Stimulated activated CD8-positive, alpha-beta memory T cell treated with anti-CD3 and anti-CD28 coated beads, Interleukin-2, amount 100 ng/mL, for 1 hour (primary cell): ENCODE measurements around the gene AWAT1.
"Not testable (repeated sequence)": the region's sequence is repeated elsewhere in the genome, so short reads cannot be mapped to it uniquely, and the experiment has no call there.

Source experiments
- DNase-seq, 2 donors: peaks; one replicate each; pipeline ENCODE4 v3.0.0-alpha.2; 2020; ENCODE audit warnings: low read depth in 2 of 2

AWAT1 gene

DNA sequence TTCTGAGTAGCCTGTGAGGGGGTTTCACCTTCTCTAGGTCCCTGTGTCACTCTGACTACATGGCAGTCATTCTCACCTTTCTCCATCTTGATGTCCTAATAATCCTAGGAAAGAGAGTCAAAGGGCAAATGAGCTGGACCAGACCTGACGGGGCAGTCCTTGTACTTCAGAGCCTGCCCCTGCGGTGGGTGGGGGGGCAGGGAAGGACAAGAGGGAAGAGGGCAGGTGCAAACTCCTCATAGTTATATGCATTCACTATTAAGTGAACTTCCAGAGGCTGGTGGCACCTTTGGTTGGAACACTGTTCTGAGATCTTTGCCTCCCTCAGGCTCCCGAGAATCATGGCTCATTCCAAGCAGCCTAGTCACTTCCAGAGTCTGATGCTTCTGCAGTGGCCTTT, at the start of gene AWAT1:
Gene AWAT1 (plus strand): TSS at position 301 of the 400 bp plus-strand sequence. CDS start 41 bp downstream, at position 342.
- DNase-seq: no peak

DNA sequence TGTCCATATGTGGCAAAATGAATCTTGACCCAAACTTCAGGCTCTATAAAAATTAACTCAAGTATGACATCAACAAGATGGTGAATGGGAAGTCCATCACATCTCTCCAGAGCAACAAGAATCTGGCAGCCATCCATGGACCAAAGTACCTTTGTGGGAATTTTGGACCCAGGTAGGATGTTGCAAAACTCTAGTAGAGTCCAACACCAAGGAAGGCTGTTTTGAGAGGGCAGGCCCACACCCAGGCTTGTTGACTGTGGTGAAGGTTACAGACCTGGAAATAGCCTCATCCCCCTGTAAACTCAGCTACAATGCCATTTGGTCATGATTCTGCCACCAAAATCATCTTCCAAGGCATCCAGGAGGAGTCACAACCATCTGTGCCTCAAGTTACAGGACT, 44.2 kb upstream of the AWAT1 start:
- no peak for DNase-seq

DNA sequence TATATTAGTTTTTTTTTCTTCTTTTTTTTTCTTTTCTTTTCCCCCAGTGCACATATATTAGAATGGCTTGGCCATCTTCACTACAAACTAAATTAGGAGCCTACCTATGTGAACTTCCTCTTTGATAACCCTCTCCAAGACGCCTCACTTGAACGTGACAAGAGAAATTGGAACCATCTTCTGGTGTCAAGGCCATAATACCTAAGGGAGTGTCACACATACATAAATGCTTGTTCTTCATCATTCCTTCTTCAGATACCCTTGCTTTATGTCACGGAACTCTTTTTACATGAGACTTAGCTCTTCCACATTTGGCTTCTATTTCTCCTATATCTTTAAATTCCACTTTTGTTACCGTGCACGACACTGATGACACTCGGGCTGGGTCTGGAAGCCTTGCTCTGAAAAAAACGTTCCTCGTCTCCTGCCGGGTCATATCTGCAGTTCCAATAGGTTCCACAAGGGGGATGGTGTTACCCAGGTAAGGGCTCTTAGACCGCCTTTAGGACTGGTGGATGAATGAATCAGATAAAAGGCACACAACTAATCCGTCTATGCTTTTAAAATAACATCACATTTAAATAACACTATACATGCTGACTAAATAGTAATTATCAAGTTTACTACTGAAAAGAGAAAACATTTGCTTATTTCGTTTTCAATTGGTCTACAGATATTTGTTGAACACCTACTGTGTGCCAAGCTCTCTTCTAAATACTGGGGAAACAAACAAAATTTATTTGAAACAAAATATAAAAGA, 37.3 kb upstream of the AWAT1 start:
- peak; percentile 26 to 33 for DNase-seq

DNA sequence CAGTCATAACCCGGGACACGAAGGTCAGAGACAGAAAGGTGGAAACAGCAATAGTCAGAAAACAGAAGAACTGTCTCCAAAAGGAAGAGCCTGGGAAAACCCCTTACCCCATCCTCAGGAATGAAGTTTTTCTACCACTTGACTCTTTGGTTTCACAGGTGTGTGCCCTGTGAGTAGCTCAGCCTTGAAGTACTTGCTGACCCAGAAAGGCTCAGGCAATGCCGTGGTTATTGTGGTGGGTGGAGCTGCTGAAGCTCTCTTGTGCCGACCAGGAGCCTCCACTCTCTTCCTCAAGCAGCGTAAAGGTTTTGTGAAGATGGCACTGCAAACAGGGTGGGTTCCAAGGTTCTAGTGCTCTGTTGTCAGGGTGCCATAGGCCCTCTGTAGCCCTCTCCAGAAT, 32.7 kb upstream of the AWAT1 start:
- DNase-seq: no peak

DNA sequence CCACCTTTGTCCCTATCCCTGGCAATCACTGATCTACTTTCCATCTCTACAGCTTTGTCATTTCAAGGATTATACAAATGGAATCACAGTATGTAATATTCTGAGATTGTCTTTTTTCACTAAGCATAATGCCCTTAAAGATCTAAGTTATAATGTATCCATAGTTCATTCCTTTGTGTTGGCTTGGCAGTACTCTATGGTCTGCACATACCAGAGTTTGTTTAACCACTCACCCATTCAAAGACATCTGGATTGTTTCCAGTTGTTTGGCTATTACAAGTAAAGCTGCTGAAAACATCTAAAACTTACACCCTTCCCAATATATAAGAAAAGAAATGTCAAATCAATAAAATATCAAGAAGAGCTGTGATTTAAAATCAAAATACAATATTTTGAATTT, 26.0 kb upstream of the AWAT1 start:
- no peak for DNase-seq

DNA sequence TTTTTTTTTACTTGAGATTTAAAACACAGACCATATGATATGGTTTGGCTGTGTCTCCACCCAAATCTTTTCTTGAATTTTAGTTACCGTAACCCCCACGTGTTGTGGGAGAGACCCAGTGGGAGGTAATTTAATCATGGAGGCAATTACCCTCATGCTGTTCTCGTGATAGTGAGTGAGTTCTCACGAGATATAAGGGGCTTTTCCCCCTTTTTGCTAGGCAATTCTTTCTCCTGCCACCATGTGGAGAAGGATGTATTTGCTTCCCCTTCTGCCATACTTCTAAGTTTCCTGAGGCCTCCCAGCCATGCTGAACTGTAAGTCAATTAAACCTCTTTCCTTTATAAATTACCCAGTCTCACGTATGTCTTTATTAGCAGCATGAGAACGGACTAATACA, 24.9 kb upstream of the AWAT1 start:
- DNase-seq: not testable (repeated sequence)

DNA sequence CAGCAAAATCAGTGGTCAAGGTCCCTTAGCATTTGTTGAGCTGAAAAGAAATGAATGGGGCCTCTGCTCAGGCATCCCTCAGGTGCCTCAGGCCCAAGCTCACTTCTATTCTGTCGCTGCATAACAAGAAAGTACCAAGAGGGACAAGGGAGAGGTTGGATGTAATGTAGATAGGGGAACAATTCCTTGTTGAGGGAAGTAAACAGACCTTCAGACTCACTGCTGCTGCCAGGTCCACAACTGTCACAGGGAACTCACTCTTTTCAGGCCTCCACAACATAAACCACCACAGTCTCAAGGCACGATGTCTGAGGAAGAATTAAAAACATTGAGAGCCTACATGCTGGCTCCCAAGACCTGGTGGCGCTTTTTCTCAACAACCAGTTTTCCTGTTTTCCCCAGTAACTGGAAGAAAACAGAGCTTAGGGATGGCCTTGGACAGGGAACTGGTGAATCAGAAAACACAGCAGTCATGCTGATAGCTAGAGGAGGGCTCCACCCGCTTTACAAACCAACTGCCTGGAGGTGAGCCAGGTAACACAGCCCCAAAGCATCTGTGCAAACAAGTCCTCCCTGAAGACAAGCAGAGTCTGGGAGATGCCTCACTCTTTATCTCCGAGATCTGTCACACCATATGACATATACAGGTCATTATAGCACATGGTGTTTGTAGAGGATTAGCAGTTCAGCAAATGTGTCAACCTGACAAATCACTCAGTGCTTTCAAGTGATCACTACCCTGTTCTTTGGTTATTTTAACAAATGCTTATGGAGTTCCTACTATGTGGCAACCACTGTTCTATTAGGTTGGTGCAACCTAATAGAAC, 14.3 kb upstream of the AWAT1 start:
- no peak for DNase-seq

DNA sequence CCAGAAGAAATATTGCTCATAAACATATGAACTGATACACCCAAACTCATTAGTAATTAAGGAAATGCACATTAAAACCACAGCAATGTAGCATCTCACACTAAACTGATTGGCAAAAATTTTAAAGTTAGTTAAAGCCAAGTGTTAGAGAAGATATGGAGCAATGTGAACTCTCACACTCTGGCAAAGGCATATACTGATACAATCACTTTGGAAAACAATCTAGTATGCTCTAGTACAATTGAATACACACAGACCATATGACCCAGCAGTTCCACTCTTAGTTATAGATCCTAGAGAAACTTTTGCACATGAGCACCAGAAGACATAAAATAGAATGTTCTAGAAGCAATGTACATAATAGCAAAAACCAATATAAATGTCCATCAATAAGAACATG, 8.4 kb upstream of the AWAT1 start:
- no peak for DNase-seq

DNA sequence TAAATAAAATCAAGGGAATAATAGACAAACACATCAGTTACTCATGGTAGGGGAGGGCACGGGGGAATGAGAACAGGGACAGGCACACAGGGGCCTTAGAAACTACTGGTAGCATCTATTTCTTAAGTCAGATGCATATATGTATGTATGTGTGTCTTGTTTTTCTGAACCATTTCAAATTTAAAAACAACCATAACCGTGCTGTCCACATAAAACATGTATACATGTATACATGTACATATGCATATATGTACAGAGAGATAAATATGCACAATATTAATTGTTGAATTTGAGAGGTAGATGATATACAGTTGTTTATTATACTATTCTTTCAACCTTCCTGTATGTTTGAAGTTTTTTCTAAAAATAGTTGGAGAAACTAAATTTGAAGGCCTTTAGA, 7.8 kb upstream of the AWAT1 start:
- no peak for DNase-seq

DNA sequence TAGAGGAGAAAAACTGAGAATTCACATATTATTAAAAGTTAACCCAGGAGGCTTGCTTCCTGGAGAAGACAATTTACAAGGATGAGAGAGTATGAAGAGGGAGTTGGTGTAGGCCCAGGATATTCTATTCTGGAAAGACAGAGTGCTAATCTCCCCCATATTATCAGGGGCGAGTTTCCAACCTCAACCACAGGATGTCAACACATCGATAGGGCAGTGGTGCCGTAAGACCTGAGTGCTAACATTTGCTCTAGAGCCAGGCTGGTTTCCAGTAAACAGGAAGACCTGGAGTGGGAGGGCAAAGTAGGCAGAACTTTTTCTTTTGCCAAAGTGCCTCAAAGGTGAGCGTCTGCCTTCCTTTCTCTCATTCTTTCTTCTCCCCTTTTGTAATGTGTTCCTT, 2.8 kb upstream of the AWAT1 start:
- DNase-seq: no peak

DNA sequence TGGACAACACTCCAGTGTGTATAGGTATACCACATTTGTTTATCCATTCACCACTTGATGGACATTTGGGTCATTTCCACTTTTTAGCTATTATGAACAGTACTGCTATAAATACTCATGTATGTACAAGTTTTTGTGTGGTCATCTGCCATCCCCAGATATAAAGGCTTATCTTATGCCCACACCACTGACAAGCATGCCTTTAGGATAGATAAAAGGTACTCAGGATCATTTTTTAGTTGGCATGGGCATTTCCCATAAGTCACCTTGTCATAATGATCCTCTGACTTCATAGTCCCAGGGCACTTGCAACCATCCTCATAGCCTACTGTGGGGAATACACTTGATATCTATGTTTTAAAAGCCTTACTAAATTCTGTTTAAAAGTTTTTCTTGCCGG, 6.3 kb downstream of the AWAT1 start:
- no peak for DNase-seq

DNA sequence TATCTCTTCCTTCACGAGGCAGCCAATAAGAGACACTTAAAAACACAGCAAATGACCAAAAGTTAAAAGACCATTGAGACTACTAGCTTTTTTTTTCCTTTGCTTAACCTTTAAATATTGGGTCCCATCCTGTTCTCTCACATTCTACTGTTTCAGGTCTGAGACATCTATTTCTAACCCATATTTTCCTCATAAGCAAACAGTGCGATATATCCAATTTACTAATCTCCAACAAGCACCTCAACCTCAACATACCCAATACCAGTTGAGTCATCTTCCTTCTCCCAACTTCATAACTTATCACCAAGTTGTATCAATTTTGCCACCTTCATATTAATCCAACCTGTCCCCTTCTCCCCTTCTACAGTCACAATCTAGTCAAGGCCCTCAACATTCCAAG, 7.0 kb downstream of the AWAT1 start:
- no peak for DNase-seq

DNA sequence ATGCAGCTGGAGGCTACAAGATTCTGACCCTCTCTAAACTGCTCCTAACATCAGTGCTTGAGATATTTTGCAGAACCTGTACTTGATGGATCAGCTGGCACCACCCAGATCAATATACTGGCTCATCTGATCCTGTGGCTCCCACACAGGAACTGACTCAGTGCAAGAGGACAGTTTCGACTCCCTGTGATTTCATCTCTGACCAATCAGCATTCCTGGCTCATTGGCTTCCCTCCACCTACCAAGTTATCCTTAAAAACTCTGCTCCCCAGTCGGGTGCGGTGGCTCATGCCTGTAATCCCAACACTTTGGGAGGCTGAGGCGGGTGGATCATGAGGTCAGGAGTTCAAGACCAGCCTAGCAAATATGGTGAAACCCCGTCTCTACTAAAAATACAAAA, 9.1 kb downstream of the AWAT1 start:
- DNase-seq: not testable (repeated sequence)

DNA sequence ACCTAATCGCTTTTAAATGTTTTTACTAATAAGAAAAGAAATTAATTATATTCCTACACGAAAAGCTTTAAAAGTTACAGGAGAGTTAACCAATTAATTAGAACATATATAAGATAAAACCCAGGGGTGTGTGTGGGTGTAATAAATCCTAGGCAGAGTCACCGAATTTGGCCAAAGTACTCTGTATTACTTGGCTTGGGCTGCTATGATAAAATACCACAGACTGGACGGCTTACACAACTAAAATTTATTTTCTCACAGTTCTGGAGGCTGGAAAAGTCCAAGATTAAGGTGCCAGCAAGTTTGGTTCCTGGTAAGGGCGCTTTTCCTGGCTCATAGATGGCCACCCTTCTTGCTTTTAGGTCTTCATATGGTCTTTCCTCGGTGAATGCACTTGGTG, 10.4 kb downstream of the AWAT1 start:
- no peak for DNase-seq

DNA sequence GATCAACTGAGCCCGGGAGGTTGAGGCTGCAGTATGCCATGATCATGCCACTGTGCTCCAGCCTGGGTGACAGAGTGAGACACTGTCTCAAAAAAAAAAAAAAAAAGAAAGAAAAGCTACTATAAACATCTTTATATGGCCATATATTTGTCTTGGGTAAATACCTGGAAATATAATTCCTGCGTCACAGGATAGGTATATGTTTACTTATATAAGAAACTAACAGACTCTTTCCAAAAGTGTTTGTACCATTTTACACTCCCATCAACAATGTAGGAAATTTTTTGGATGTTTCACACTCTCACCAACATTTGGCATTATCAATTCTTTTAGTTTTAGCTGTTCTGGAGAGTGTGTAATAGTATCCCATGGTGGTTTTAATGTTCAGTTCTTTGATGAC, 12.8 kb downstream of the AWAT1 start:
- DNase-seq: no peak

DNA sequence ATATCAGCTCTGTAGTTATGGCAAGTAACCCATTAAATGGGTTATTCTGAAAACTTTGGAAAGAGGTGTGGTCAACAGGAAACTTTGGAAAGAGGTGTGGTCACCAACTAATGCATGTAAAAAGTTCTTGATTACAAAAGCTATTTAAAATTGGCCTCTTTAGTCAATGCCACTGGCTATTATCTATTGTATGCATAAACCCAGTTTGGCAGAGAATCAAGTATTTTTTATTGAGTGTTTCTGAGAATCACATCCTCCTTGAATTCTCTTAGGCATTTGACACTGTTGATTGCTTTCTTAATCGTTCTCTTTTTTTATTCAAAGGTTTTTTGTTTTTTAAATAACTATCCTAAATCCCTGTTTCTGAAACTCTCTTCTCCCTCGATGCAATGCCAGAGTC, 18.0 kb downstream of the AWAT1 start:
- no peak for DNase-seq

DNA sequence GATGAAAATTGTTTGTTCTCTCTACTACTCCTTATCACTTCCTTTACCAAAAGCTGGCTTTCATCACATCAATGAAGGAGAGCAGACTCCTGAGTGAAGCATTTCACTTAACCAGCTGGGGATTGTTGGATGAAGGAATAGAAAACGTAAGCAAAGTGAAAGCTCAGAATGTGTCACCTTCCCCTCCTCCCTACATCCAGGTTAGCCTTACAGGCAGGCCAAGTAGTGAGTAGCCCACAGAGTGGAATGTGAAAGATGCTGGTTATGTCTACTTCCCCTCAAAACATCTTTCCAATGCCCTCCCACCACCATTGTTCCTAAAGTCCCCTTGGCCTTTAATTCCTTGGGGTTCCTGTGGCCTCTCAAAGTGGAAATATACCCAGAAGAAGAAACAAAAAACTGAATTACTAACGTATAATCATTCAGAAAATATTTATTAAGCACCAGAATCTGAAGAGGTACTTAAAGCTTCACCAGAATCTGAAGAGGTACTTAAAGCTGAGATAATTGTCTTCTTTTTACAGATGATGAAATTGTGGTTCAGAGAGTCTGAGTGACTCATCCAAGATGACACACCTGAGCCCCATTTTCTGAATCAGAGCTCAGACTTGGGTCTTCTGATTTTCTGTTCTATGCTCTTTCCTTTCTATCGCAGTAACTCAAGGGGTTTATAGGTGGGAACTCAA, 19.1 kb downstream of the AWAT1 start:
- no peak for DNase-seq

DNA sequence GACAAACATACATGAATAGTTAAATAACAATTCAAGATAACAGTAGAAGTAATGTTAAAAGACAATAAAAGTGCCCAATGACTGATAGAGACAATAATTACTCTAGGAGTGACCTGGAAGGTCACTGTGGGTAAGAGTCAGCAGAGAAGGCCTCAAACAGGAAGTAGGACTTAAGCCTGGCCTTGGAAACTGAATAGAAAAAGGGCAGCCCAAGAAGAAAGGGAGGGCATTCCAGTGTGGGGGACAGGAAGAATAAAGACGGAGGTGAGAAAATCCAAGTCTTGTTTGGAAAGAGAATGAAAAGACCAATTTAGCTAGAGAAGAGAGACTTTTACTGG, 19.6 kb downstream of the AWAT1 start:
- no peak for DNase-seq

DNA sequence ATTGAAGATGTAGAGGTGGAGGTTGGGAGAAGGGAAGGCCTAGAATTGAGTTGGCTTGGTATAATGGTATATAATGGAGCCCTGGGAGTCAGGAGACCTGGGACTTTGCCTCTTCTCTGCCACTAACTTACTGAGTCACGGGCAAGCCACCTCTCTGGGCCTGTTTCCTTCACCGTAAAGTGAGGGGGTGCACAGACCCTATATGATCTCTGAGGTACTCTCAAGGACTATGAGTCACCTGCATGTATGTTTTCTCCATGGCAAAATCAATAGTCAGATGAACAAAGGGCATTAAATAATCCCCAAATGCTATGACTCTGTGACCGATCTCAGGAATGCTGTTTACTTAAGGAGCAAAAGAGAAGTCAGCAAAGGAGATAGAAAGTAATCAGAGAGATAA, 20.5 kb downstream of the AWAT1 start:
- no peak for DNase-seq

DNA sequence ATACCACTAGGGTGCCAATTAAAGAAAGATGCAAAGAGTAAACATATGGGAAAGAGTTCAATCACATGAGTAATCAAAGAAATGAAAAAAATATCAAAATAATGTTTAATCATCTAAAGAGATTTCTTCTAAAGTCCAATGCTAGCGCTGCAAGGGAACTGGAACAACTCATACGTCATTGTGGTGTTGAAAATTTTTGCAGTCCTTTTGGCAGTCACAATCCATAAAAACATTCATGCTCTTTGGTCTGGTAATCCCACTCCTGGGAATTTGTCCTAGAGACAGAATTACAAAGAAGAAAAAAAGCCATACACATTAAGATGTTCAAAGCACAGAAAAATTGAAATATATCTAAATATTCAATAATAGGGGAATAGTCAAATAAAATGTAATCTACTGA, 21.0 kb downstream of the AWAT1 start:
- no peak for DNase-seq

DNA sequence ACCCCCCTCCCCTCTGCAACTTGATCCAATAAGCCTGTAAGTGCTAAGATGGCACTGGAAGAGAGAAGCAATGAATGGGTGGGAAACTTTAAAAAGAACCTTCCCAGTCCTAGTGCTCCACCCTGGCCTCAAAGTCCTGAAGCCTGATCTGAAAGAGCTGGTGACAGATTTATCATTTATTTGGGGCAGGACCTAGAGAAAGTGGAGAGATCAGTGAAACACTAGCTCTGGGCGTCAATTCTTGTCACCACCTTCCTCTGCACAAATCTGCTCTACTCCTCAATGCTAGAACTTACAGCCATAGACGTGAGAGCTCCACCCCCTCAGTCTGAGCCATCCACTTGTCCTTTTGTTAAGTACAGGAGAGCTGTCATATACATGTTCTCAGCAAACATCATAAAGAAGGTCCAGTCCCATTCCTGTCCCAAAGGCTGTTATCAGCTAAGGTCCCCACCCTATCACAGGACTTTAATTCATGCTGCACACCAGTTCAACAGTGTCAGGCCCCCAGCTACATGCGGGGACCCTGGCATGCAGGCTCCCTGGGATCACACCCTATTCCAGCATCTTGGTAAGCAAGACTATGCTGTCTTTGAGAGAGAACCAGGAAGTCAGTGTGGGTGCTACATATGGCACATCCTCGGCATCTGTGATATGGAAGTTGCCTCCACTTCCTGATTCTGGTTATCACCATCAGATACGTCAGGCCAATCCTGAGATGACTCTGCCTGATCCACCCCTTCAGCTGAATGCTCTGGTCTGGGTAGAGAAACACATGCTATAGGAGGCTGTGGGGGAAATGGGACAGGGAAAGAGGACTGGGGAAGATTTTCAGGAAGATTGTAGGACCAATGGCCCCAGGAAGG, 23.2 kb downstream of the AWAT1 start:
- DNase-seq: no peak

DNA sequence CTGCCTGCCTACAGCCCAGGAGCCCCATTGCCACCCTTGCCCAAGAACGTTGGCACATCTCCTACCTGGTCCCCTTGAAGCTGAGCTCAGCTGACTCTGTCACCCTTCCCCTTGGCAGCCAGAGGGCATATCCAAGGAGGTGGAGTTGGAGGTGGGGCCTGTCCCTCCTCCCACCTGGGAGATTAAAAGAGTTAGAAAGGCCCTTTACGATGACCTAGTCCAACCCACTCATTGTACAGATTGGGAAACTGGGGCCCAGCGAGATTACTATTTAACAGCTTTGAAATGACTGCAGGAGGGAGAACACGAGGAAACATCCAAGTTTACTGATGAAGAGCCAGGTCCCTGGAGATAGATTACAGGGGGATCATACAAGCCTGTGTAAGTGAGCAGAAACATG, 25.6 kb downstream of the AWAT1 start, which contains the start of gene P2RY4:
Gene P2RY4 (minus strand): TSS at position 101 of the 400 bp plus-strand sequence. CDS start 580 bp downstream, outside the sequence.
- no peak for DNase-seq
